GM19193 (cell line): Measurements from ENCODE around the gene ERN1.

Experiments
- POLR2A ChIP-seq: IDR thresholded peaks from 4 replicates; pipeline ENCODE4 v1.6.1; 2011; ENCODE audit not compliant: insufficient read depth, insufficient read length; ENCODE audit errors: extremely low read depth

The ERN1 gene

GRCh38 chr17:64110379-64111152, 19.4 kb downstream of the ERN1 start:
- TF ChIP-seq POLR2A: no peak

GRCh38 chr17:64109400-64109799, 20.5 kb downstream of the ERN1 start:
- TF ChIP-seq POLR2A: no peak

GRCh38 chr17:64107500-64108236, 22.3 kb downstream of the ERN1 start:
- no peak for TF ChIP-seq POLR2A

- TF ChIP-seq POLR2A: no peak
These were observed 23.0 kb downstream of the ERN1 start for GRCh38 chr17:64106918-64107317.

GRCh38 chr17:64103391-64104364, 26.3 kb downstream of the ERN1 start:
- no peak for TF ChIP-seq POLR2A

GRCh38 chr17:64102627-64103390, 27.1 kb downstream of the ERN1 start:
- no peak for TF ChIP-seq POLR2A

- TF ChIP-seq POLR2A: no peak
These were observed 30.4 kb downstream of the ERN1 start for GRCh38 chr17:64099543-64099942.

GRCh38 chr17:64097196-64097936, 32.6 kb downstream of the ERN1 start:
- no peak for TF ChIP-seq POLR2A

GRCh38 chr17:64096037-64096436, 33.9 kb downstream of the ERN1 start:
- no peak for TF ChIP-seq POLR2A

- TF ChIP-seq POLR2A: no peak
These were observed 34.6 kb downstream of the ERN1 start for GRCh38 chr17:64095144-64095882.

- no peak for TF ChIP-seq POLR2A
These were observed 35.5 kb downstream of the ERN1 start for GRCh38 chr17:64094412-64094811.

GRCh38 chr17:64092952-64093451, 36.9 kb downstream of the ERN1 start:
- TF ChIP-seq POLR2A: no peak

- TF ChIP-seq POLR2A: no peak
These were observed 37.8 kb downstream of the ERN1 start for GRCh38 chr17:64092113-64092512.

- TF ChIP-seq POLR2A: no peak
These were observed 38.4 kb downstream of the ERN1 start for GRCh38 chr17:64091571-64091970.
